Neural progenitor cell (in vitro differentiated cells): Measurements from ENCODE around the gene HOXB4.

Experiments used
- CTCF ChIP-seq: fragments of 200-600 bp; sonication (generic); IDR thresholded peaks from 2 replicates; pipeline ENCODE4 v1.5.1; 2017; ENCODE audit warnings: antibody characterized with exemption, mild to moderate bottlenecking
- EZH2 ChIP-seq: fragments of 200-600 bp; sonication (generic); IDR thresholded peaks from 2 replicates; pipeline ENCODE4 v1.6.1; 2017; ENCODE audit warnings: antibody characterized with exemption, mild to moderate bottlenecking, moderate library complexity
- EZH2phosphoT487 ChIP-seq: fragments of 200-600 bp; sonication (generic); IDR thresholded peaks from 2 replicates; pipeline ENCODE4 v1.6.1; 2017; ENCODE audit warnings: antibody characterized with exemption

- no peak for TF ChIP-seq EZH2
- TF ChIP-seq CTCF: no peak
- no peak for TF ChIP-seq EZH2phosphoT487
Observed at GRCh38 chr17:48545022-48545375, 33.2 kb downstream of the HOXB4 start, which contains the start of gene HOXB2.
